GM23248 (cell line): Measurements from ENCODE around the gene VPREB3.

ENCODE experiments used
- EZH2 ChIP-seq: fragments of 200-600 bp; sonication (generic); IDR thresholded peaks from 2 replicates; pipeline ENCODE4 v1.6.1; 2018; ENCODE audit warnings: antibody characterized with exemption, mild to moderate bottlenecking; ENCODE audit not compliant: insufficient read depth, poor library complexity, severe bottlenecking
- EZH2phosphoT487 ChIP-seq: fragments of 200-600 bp; sonication (generic); IDR thresholded peaks from 2 replicates; pipeline ENCODE4 v1.6.1; 2018; ENCODE audit warnings: antibody characterized with exemption, moderate library complexity, mild to moderate bottlenecking, low read depth; ENCODE audit not compliant: insufficient read depth

DNA sequence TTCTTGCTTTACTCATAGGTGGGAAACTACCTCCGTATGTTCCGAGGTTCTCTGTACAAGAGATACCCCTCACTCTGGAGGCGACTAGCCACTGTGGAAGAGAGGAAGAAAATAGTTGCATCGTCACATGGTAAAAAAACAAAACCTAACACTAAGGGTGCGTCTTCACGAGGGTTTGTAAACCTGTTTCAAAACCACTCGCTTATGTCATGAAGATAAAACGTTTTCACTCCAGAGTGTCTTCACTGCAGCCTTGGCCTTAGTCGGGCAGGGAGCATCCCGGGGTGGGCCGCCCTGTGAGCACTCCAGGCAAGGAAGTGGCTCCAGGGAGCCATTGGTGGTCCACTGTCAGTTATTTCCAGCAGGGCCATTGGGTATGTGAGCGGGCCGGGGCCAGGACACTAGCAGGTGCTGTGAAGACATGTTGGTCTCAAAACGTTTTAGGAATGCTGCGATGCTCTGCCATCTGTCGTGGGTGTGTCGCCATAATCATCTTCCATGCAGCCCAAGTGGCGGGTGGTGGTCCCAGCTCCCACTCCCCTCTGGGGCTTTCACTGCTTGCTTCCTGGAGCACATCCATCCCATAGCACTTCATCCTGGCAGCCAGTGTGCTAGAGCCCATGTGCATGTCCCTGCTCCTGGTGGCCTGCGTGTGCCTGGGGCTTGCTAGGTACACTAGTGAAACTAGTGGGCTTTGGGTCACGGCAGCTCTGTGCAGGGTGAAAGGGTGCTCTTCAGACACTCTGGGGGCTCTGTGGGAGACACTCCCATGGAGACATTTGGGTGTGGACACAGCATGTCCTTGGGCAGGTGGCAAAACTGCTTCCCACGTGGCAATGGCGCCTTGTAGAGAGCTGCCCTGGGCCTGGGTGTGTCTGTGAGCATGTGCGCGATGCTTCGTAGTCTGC is 37.8 kb upstream of the VPREB3 start:
- no peak for TF ChIP-seq EZH2
- no peak for TF ChIP-seq EZH2phosphoT487
